Skin epidermis (tissue), 12 donors: ENCODE data around the gene WNT3A.
"Not testable (repeated sequence)": the region's sequence is repeated elsewhere in the genome, so short reads cannot be mapped to it uniquely, and the experiment has no call there.

Experiments used
- H3K27ac ChIP-seq, 21 experiments: fragments of 200-600 bp; sonication (generic) in 11 of 21; one replicate each; pipeline ENCODE4 v1.5.0; 2020; ENCODE audit warnings: mild to moderate bottlenecking in 3 of 21, inconsistent platforms in 2 of 21, moderate library complexity in 2 of 21
- H3K4me3 ChIP-seq, 7 experiments: fragments of 200-600 bp; sonication (generic) in 2 of 7; one replicate each; pipeline ENCODE4 v1.5.0; 2020; ENCODE audit warnings: inconsistent platforms in 2 of 7, mild to moderate bottlenecking in 2 of 7, moderate library complexity in 1 of 7

WNT3A gene

DNA sequence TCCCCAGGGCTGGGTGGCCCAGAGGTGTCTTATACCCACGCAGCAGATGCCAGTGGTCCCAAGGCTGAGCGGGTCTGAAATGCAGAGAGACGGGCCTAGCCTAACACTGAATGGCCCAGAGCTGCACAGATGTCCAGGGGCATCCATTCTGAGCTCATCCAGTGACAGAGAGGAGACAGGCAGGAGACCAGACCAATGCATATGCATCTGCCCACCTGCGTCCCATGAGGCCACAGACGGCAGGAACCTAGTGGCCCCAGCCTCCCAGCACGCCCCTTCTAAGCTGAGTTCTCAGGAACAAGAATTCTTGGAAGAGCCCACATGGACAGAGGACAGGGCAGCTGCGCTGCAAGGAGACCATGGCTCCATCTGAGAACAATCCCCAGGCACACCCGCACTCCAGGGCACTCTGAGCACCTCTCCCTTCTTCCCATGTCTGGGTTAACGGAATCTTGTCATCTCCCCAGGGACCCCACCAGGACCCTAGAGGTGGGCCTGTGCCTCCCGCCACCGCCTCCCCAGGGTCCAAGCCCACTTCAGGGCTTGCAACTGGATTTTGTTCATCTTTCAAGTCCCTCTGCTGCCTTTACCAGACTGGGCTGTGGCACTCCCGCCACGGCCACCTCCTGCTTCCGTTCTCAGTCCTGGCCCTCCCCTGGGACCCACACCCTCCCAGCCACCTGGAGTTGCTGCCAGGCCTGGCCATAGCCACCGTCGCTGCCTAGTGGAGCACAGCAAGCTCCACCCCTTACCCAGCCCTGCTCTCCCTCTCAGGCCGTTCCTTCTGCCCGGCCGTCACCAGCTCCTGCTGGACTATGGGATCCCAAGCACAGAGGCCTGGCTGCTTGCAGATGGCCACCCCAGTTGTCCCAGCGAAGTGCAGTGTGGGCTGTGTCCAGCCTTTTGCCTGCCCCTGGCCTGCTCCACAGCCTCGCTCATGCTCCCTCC is 3.3 kb downstream of the WNT3A start:
- Histone ChIP-seq H3K4me3 (no peak overlapping the region), H3K27ac (no peak overlapping the region)

DNA sequence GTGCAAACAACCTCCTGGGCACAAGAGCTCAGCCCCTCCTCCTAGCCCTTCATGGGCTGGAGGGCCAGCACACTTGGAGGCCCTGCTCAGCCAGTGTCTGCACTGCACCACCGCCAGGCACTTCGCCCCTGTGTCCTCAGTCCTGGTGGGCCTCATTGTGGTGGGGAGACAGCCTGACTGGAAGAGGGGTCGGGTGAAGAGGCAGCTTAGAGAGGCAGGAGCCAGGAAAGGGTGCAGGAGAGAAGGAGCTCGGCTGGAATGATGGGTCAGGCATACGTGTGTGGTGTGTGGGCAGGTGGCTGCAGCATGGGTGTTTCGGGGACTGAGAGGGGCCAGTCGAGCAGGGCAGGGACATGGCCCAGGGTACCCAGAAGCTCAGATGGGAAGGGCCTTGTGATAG is 4.1 kb downstream of the WNT3A start:
- no peak overlapping the region for H3K4me3 ChIP-seq
- H3K27ac ChIP-seq: no peak overlapping the region

DNA sequence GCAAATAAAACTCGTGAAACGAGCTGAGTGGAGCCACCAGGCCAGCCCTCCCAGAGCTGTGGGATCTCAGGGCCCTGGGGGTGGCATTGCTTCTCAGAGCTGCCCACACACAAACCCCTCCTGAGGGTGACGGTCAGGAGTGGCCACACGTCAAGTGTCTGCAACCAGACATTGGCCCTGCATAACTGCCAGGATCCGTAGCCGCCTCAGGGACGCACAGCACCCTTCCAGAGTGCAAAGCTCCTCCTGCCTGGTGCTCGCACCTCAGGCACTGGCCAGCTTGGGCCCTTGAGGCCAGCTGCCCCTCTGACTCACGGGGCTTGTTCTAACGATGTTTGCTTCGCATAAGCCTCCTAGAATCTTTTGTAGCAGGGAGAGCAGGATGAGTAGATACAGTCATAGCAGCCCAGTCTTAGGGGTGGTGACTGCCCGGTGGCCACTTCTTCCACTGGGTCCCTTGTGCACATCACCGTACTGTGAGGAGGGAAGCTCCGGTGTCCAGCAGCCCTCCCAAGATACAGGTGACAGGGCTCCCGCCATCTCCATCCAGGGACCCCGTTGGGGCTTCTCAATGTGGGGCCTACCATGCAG is 5.0 kb downstream of the WNT3A start:
- Histone ChIP-seq H3K27ac (no peak overlapping the region), H3K4me3 (no peak overlapping the region)

DNA sequence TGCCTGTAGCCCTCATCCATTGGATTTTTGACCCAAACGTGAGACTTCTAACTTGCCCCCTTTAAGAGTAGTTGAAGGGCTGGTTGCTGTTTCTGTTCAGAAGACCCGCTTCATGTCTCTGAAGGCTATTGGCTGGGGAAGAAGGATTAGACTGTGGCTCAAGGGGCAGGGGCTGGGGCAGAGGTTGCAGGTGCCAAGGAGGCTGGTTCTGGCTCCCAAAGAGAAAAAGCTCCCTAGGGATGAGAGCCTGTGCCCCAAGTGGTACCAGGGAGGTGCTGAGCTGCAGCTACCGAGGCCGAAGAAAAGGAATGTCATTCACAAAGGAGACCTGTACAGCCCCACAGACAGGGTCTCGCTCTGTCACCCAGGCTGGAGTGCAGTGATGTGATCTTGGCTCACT is 5.8 kb downstream of the WNT3A start:
- no peak overlapping the region for H3K4me3 ChIP-seq

DNA sequence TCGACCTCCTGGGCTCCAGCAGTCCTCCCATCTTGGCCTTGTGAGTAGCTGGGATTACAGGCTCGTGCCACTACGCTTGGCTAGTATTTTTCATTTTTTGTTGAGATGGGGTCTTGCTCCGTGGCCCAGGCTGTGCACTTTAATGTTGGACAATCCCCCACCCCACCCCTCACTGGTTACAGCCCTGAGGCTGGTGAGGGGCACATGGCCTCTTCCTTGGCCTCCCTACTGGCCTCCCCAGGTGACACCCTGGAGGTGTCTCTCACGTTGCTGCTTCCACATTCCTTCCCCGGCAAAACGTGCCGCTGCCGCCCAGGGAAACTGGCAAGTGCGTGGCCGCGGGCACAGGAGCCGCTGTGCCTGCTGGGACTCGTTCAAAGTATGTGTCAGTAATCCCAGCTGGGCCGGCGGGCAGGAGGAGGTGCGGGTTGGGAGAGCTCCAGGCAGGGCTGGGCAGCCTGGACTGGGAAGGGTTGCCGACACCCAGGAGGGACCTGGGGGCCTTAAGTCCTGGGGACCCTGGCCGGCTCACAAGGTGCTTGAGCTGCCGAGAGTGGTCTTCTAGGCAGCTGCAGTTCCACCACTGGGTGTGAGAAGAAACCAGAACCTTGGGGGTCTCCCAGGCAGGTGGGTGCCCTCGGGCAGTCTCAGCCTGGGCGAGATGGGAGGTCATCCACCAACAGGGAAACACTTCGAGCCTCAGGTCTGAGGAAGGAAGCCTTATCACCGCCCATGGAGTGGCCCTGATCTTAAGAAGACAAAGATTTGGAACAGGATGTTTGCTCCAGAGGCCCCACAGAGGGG is 6.5 kb downstream of the WNT3A start:
- Histone ChIP-seq H3K4me3 (no peak overlapping the region), H3K27ac (no peak overlapping the region)

More for the DNA sequence above, 5.8 kb downstream of the WNT3A start:
- no peak overlapping the region for H3K27ac ChIP-seq

DNA sequence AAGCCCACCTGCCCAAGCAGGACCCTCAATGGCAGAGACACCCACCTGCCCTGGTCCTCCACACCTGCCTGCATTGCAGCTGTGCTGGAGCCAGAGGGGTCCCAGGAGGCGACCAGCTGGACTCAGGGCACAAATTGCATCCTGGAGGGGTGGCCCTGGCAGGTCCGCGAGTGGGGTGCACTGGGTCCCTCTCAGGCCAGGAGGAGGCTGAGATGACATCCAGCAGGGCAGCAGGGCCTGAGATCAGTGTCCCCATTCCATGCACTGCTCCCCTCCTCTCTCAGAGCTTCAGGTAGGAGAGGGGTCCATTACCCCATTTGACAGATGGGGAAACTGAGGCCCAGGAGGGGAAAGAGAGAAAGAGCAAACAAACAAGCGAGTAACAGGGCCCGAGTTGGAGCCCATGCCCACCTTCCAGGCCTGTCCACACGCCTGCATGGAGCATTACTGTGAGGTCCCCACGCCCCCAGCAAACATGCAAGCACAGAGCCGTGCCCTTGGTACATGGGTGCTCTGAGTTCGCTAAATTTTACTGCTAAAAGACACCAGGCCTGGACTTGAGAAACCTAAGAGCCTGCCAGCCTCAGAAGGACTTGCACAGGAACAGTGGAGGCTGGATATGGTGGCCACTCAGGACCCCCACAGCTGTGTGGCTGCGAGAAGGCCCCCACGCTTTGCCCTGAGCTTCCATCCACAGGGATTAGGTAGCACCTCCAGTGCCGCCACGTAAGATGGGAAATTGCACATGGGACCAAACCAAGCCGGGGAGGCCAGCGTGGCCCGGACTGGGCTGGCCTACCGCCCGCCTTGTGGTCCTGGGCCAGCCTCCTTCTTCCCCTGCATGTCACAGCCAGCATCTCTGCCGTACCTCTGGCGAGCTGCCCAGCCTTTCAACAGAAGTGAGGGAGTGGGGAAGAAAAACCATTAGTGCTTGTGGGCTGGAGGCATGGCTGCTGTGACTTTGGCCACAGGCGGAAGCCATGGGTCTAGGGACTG is 7.4 kb downstream of the WNT3A start:
- Histone ChIP-seq H3K27ac (no peak overlapping the region), H3K4me3 (no peak overlapping the region)

DNA sequence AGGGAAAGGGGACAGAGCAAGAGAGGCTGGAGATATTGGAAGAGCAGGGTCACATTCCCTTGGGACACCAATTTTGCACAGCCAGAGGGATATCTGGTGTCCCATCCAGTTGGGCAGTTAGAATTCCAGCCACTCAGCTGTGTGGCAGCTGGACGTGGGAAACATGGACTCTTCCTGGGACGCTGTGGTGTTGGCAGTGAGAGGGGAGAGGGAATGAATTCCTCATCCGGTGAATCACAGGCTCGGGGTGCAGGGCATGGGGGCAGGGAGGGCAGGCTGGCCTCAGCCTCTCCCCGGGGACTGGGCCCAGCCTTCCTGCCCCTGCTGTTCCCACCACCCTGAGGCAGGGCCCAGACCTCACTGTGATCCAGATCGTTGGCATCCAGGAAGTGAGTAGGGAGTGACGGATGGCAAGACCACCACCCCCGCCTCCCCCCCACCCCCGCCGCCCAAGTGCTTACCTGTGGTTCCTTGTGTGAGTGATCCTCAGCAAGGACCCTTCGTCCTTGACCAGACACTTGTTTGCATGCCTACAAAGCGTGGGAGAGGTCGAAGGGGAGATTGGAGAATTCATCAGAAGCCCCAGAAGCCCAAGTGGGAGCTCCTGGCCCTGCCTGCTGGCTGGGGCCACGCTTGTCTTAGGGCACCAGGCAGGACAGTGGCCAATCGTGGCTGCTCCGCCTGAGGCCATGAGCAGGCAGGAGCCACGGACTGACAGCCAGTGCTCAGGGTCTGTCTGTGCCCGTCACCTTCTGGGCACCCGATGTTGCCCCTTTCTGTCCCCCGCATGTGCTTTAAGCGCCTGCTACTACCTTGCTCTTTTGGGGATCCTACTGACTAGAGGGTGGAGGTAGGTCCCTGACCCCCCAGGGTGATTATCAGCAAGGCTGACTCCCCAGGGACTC is 8.7 kb downstream of the WNT3A start:
- no peak overlapping the region for H3K4me3 ChIP-seq
- no peak overlapping the region for H3K27ac ChIP-seq

DNA sequence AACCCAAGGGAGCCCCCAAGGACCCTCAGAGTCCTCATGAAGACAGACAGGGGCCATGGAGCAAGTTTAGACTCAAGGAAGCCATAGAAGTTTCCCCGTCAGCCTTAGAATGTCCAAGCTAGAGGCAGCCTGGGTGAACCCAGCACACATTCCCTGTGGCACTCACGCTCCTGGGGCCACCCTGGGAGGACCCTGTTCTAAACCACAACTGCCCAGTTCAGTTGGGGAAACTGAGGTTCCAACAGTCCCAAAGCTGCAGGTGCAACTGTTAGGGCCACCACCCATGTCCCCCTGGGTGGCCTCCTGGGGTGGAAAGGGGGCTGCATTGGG is 9.3 kb downstream of the WNT3A start:
- Histone ChIP-seq H3K4me3 (no peak overlapping the region), H3K27ac (no peak overlapping the region)

DNA sequence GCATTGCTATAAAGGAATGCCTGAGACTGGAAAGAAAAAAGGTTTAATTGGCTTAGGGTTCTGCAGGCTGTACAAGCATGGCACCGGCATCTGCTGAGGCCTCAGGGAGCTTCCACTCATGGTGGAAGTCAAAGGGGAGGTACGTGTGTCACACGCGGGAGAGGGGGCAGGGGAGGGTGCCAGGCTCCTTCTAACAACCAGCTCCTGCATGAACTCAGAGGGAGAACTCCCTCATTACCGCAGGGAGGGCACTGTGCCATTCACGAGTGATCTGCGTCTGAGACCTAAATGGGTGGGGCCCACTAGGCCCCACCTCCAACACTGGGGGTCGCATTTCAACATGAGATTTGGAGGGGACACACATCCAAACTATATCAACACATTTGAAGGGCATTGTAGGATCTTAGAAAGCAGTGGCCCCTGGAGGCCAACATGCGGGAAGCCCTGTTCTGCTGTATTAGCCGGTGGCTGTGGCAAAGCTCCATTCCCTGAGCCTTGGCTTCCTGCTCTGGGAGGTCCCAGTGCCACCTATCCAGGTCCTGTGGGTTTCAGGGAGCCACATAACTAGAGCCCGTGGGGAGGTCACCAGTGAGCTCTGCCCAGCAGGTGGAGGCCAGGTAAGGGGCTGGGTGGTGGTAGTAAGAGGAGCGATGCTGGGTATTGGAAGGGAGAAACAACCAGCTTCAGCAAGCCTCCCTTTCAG is 10.0 kb downstream of the WNT3A start:
- H3K4me3 ChIP-seq: no peak overlapping the region
- no peak overlapping the region for H3K27ac ChIP-seq

DNA sequence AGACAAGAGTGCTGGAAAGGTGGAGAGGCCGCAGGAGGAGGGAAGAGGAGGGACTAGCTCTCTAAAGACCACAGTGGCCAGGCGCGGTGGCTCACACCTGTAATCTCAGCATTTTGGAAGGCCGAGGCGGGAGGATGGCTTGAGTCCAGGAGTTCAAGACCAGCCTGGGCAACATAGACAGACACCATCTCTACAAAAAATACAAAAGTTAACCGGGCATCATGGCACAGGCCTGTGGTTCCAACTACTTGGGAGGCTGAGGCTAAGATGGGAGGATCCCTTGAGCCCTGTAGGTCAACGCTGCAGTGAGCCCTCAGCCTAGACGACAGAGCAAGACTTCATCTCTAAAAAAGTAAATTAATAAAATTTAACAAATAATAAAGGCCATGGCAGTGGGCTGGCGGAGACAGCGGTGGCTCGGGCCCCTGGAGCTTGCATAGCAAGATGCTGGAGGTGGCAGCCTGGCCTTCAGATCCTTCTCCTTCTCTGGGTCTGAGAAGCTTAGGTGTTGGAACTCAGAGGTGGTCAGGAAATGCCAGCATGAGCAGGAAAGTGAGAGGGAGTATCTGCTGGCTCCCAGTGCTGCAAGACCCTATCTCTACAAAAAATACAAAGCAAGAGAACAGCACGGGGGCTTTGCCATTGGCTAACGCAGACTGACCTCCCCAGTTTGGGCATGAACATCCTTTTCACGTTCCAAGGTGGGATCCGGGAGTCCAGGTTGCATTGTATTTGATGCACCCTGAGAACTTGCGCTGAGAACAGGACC is 10.7 kb downstream of the WNT3A start:
- Histone ChIP-seq H3K27ac (no peak overlapping the region), H3K4me3 (no peak overlapping the region)

DNA sequence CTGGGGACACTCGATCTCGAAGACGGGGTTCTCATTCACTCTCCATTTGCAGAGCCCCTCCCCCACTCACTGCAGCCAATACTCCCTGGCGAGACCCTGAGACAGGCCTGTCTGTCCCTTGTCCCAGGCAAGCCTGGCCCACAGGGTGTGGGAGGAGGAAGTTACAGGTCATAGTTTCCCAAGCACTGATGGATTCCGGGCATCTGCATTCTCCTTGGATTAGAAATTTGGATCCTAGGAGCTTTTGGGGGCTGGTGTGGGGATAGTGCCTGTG is 11.3 kb downstream of the WNT3A start:
- Histone ChIP-seq H3K4me3 (no peak overlapping the region), H3K27ac (no peak overlapping the region)

DNA sequence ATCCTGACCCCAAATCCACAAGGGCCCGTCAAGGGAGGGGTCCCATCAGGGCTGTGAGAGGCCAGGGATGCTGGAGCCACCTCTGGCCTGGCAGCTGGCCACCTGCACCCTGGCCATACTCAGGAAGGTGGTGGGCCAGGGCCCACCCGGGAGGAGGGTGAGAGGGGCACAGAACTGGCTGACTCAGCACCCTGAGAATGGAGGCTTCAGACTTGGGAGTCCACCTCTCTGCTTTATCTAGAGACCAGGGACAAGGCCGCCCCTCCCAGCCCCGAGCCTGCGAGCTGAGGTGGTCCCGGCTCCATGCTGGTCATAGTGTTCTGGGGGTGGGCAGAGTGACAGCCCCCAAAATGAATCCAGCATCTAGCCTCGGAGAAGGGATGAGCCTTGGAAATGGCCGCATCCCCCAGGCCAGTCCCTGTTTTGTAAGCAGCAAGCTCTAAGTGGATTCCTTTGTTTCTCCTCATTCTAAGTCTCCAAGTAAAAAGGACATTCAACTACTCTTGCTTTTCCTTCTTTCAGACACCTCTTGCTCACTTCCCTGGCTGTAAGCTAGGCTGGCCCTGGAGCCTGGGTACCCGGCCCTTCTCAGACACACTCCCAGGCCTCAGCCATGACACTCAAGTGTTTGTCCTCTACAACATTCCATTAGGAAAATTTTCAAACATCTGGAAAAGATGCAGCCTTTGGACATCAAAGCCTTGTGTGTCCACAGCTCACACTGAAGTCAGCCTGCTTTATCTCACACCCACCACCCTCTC is 12.3 kb downstream of the WNT3A start:
- H3K27ac ChIP-seq: no peak overlapping the region
- no peak overlapping the region for H3K4me3 ChIP-seq

DNA sequence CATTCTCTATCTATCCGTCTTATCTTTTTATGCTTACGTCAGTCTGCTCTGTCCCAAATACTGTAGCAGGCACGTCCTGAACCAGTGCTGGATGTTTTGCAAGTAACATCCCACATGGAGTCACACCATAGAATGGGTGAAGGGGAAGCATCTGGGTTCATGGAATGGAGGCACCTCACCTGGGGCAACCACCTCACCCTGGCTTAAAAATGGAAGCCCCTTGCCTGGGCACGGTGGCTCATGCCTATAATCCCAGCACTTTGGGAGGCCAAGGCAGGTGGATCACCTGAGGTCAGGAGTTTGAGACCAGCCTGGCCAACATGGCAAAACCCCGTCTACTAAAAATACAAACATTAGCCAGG is 12.9 kb downstream of the WNT3A start:
- H3K4me3 ChIP-seq, H3K27ac ChIP-seq: not testable (repeated sequence)

DNA sequence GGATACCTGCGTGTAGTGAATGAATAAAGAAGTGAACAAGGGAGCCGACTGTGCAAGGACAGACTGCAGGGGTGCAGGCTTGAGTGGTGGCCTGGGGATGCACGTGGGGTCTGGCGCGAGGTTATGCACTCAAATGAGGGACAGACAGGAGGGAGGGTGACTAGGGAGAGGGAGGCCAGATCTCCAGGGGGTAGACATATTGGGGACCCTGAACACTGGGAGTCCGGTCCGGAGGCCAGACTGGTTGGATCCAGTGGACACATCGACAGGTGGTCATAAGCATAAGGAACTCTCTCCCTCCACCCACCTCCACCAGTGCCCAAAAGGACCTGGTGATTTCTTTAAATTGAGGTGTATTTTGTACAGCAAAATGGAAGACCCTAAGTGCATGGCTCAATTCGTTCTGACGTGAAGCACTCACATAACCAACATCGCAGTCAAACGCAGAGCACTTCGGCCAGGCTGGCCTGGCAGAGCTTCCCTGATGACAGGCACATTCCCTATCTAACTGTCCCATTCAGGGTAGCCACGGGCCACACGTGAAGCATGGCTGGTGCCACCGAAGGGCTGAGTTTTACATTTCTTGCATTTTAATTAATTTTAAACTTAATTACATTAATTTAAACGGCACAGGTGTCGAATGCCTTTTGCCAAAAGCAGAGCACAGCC is 14.0 kb downstream of the WNT3A start:
- no peak overlapping the region for H3K4me3 ChIP-seq
- no peak overlapping the region for H3K27ac ChIP-seq

DNA sequence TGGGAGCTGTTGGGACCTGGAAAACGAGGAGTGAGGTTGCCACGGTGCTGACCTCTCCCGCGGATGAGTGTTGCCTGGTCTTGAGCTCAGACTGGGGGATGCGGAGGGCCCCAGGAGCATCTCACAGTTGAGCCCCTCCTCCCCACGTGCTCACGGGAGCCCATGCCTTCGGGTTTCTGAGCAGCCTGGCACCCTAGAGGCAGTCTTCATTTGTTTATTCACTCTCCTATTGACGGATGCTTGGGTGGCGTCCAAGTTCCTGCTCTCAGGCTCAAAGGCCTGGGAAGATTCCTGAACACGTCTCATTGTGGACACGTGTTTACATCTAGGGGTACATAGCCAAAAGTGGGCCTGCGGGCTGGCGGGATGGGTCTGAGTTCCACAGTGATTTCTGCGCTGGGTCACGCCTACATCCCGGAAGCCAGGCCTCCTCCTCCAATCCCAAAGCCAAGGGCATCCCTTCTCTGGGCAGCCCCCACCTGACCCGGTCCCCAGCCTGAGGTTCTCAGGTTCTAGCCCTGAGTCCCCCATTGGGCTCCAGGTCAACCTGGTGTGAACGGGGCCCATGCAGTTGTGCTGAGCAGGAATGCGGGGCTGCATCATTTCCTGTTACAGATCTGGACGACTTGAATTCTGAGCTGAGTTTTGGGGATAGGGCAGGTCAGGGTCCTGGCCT is 14.7 kb downstream of the WNT3A start:
- Histone ChIP-seq H3K4me3 (no peak overlapping the region), H3K27ac (no peak overlapping the region)
